ENCODE data around the gene ELL. TPM values are rescaled to one million over a fixed set of nuclear protein-coding genes. Genes with fewer than 3 reads are reported as not detected.

Gene ELL
- polyA plus RNA-seq, 3 donors: 12.2 to 35.3 (median 12.6) TPM

DNA sequence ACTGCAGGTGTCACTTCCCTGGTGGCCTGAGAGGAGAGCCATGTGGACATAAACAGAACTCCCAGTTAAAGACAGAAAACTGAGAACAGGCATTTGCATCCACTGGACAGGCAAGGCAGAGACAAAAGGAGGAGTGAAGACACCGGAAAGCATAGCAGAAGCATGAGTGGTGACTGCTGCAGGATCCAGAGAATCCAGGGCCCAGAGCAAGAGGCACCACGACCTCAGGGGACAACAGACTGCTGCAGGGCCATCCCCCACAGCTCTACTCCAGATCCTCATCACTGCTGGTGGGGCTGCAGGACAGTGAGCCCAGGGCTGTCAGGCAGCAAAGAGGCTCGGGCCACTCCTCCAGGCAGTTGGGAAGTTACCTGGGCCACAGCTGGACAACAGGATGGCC is 69.5 kb downstream of the ELL start:
- H3K27me3 Mint-ChIP-seq (ENCODE audit: low read depth in 3 of 3): peaks cover 0 to 5% (median 1%) of the 10 kb centered on the region in 3 donors
- Histone ChIP-seq H3K79me2 (ENCODE audit: insufficient read depth, low read length) (no peaks in the 10 kb centered on the region), H3K4me2 (replicated peaks; ENCODE audit: extremely low read depth, low read length, poor library complexity, severe bottlenecking) (no peak overlapping the region), H3K27me3 (ENCODE audit: control insufficient read depth in 2 of 2, insufficient read depth in 2 of 2, low read length in 2 of 2) (no peaks in the 10 kb centered on the region), H3K9me3 (replicated peaks in 1 of 2; ENCODE audit: control insufficient read depth in 1 of 2, insufficient read depth in 1 of 2, low read length in 2 of 2) (no peaks in the 10 kb centered on the region), H4K20me1 (ENCODE audit: insufficient read depth, low read length) (peaks cover 97% of the 10 kb centered on the region), H3K4me1 (ENCODE audit: control insufficient read depth in 1 of 2, insufficient read depth in 2 of 2, low read length in 2 of 2) (no peaks in the 10 kb centered on the region), H3K9ac (ENCODE audit: insufficient read depth, low read length, poor library complexity, severe bottlenecking) (no peak overlapping the region), H3K27ac (ENCODE audit: low read depth in 1 of 2, low read length in 2 of 2) (no peak overlapping the region), H3K4me3 (replicated peaks in 1 of 3; ENCODE audit: low read depth in 2 of 3, low read length in 3 of 3) (no peak overlapping the region), H2AFZ (ENCODE audit: insufficient read depth, low read depth, low read length, poor library complexity, severe bottlenecking) (no peak overlapping the region), H3K36me3 (replicated peaks in 1 of 2; ENCODE audit: control insufficient read depth in 1 of 2, insufficient read depth in 2 of 2, low read length in 2 of 2) (peaks cover 67 to 88% of the 10 kb centered on the region in 2 donors)
- H3K27ac Mint-ChIP-seq: peak overlapping the region in 3 of 7 donors; percentile 13 to 75 (median 65)
- H3K4me1 Mint-ChIP-seq: no peaks in the 10 kb centered on the region
- intact Hi-C loops (cut with micrococcal nuclease): loop anchor here (5.0 to 10.0 kb wide), 2 partner anchors 132 to 395 kb away; partner anchors contain the start of gene REX1BD (in 1 of the 2)
- no peak for DNase-seq
- H3K36me3 Mint-ChIP-seq: peaks cover 65 to 94% of the 10 kb centered on the region in 2 donors
- 89% methylated on average over 3 of the region's 3 CpGs for WGBS (ENCODE audit: insufficient coverage)
- TF ChIP-seq, protein P1, sequence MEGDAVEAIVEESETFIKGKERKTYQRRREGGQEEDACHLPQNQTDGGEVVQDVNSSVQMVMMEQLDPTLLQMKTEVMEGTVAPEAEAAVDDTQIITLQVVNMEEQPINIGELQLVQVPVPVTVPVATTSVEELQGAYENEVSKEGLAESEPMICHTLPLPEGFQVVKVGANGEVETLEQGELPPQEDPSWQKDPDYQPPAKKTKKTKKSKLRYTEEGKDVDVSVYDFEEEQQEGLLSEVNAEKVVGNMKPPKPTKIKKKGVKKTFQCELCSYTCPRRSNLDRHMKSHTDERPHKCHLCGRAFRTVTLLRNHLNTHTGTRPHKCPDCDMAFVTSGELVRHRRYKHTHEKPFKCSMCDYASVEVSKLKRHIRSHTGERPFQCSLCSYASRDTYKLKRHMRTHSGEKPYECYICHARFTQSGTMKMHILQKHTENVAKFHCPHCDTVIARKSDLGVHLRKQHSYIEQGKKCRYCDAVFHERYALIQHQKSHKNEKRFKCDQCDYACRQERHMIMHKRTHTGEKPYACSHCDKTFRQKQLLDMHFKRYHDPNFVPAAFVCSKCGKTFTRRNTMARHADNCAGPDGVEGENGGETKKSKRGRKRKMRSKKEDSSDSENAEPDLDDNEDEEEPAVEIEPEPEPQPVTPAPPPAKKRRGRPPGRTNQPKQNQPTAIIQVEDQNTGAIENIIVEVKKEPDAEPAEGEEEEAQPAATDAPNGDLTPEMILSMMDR (IDR thresholded peaks at IDR 0.05): no peak
- no peaks in the 10 kb centered on the region for H3K9me3 Mint-ChIP-seq
- H3K4me3 Mint-ChIP-seq: no peak overlapping the region

DNA sequence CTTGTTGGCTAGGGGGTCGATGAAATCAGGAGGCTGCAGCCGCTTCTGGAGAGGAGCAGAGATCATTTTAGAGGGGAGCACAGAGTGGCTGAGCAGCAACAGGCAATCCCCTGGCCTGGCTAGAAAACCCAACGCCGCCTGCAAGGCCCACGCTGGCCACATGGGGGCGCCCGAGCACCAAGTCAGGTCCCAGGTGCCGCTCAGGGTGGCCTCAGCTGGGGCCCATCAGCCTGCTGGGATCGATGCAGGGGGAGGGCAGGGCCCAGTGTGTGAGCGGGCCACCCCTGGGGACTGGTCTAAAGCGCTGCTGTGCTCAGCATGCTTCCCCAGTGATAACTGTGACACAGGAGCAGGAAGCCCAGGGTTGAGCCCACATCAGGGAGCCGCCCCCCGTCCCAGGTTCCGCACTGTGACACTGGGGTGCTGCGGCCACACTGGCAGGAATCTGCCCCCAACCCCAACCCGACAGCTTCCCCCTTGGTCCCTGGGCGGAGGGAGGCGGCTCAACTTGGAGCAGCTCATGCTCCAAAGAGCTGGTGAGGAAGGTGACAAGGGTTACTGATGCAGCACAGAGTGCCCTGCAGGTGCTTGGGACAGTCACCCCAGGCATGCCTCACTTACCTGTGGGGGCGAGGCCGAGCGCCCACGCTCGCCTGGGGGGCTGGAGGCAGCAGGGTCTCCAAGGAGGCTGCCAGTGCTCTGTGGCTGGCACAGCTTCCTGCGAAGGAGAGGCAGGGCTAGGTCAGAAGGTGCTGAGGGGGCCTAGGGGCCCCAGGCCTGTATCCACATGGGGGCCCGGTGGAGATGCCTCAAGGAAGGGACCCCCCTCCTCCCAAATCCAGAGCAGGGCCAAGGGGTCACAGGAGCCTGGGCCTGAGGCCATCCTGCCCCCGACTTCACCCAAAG is 70.7 kb downstream of the ELL start:
- H3K9me3 ChIP-seq (replicated peaks in 1 of 2; ENCODE audit: control insufficient read depth in 1 of 2, insufficient read depth in 1 of 2, low read length in 2 of 2): no peaks in the 10 kb centered on the region
- H2AFZ ChIP-seq (ENCODE audit: insufficient read depth, low read depth, low read length, poor library complexity, severe bottlenecking): no peak overlapping the region
- Mint-ChIP-seq H3K27me3 (ENCODE audit: low read depth in 3 of 3) (peaks cover 0 to 6% (median 1%) of the 10 kb centered on the region in 3 donors), H3K27ac (peak overlapping the region in 1 of 7 donors; percentile 73), H3K4me3 (no peak overlapping the region), H3K36me3 (peaks cover 68 to 95% of the 10 kb centered on the region in 2 donors), H3K9me3 (no peaks in the 10 kb centered on the region), H3K4me1 (no peaks in the 10 kb centered on the region)
- no peak overlapping the region for H3K9ac ChIP-seq (ENCODE audit: insufficient read depth, low read length, poor library complexity, severe bottlenecking)
- no peak overlapping the region for H3K4me2 ChIP-seq (replicated peaks; ENCODE audit: extremely low read depth, low read length, poor library complexity, severe bottlenecking)
- no peaks in the 10 kb centered on the region for H3K27me3 ChIP-seq (ENCODE audit: control insufficient read depth in 2 of 2, insufficient read depth in 2 of 2, low read length in 2 of 2)
- H4K20me1 ChIP-seq (ENCODE audit: insufficient read depth, low read length): peaks cover 97% of the 10 kb centered on the region
- H3K4me1 ChIP-seq (ENCODE audit: control insufficient read depth in 1 of 2, insufficient read depth in 2 of 2, low read length in 2 of 2): no peaks in the 10 kb centered on the region
- peak; percentile 63 to 74 (median 72) for DNase-seq
- no peak overlapping the region for H3K4me3 ChIP-seq (replicated peaks in 1 of 3; ENCODE audit: low read depth in 2 of 3, low read length in 3 of 3)
- 53% methylated on average over 21 of the region's 26 CpGs for WGBS (ENCODE audit: insufficient coverage)
- TF ChIP-seq, protein P1 (IDR thresholded peaks at IDR 0.05): peak; percentile 96
- H3K79me2 ChIP-seq (ENCODE audit: insufficient read depth, low read length): no peaks in the 10 kb centered on the region
- intact Hi-C loops (cut with micrococcal nuclease): loop anchor here (5.0 to 10.0 kb wide), 2 partner anchors 134 to 396 kb away; partner anchors contain the start of gene REX1BD (in 1 of the 2)
- no peak overlapping the region for H3K27ac ChIP-seq (ENCODE audit: low read depth in 1 of 2, low read length in 2 of 2)
- H3K36me3 ChIP-seq (replicated peaks in 1 of 2; ENCODE audit: control insufficient read depth in 1 of 2, insufficient read depth in 2 of 2, low read length in 2 of 2): peaks cover 67 to 88% of the 10 kb centered on the region in 2 donors

All from CD14-positive monocyte (primary cell).